Measurements from ENCODE around the gene SEC24D. TPM values are rescaled to one million over a fixed set of nuclear protein-coding genes. Genes with fewer than 3 reads are reported as not detected.

Gene SEC24D
- 44.8 and 46.3 TPM in 2 replicates for total RNA-seq

DNA sequence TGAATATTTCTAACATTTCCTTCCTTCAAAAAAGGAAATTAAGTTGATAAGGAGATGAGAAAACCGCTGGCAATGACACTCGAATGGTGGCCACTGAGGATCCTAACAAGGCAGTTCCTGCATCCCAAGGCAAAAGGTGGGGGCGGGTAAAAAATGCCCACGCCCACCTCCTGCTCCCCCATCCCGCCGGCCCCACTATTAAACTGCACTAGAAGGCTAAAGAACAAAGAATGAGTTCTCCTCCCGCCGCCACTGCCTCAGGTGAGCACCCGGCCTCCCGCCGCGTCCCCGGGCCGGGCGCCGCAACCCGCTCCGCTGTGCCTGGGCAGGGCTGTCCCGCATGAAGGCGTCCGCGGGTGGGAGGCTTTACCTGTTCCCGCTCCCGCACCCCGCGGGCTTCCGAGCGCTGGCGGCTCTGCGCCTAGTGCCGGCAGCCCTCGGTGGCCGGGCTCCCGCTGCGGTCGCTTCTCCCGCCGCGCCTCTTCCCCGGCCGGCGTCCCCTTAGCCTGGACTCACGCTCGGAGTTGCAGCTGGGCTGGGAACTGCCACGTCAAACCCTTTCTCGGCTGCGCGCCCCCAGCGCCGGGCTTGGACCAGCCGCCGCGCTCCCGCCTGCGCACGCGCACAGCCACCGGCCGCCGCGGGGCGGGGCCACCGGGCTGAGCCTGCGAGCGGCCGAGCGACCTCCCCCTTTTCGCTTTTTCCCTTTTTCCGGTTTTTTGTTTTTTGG, at the start of gene SEC24D:
Gene SEC24D, minus strand, starts transcription at position 556 of the 730 bp plus-strand sequence. CDS start 2,430 bp downstream, outside the sequence.

DNA sequence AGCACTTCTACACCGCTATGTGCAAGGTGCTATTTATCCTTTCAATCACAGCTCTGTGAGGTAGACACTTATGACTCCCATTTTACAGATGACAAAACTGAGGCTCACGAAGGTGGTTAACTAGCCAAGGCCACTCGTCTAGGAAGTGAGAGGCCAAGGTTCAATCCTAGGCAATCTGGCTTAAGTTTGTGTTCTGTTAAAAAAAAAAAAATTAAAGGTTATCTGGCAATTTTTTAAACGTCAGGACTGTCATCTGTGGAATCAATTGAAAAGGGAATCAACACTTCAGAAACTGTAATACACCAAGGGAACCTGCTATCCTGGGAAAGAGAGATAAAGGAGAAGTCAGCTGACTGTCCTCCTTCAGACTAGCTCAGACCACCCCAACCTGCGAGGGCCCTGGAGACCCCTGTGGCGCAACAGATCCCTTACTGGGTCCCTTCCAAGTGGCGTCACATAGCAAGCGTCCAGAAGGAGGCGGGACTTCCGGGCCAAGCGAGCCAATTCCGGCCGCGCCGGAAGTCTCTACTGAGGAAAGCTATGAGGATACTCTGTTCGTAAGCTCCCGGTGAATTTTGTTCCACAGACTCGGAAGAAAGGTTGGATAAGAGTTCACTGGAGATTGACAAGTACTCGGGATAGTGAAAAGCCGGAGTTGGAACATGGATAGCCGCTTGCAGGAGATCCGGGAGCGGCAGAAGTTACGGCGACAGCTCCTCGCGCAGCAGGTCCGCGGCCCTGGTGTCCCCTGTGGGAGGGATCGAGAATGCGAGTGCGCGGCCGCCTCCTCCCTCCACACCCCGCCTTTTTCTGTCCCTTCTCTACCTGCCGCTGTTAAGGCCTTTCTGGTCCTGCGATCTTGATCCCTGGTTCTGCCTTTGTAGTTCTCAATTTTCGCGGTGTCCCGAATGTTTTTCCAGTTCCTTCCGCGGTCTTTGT, 150.8 kb downstream of the SEC24D start, which contains the start of gene METTL14:
Gene METTL14, plus strand, starts transcription at position 520 of the 939 bp plus-strand sequence. Its CDS starts 143 bp downstream, at position 663.

Other genes with a start within 250 kb of the SEC24D start
- gene METTL14, start 150.7 kb downstream of the SEC24D start, total RNA-seq = 17.8 and 18.8 TPM in 2 replicates
- gene SYNPO2, start 52.7 kb upstream of the SEC24D start, total RNA-seq = 0.94 and 1.3 TPM in 2 replicates